ENCODE measurements around the gene HSD17B12. TPM values are rescaled to one million over a fixed set of nuclear protein-coding genes. Genes with fewer than 3 reads are reported as not detected.

Gene HSD17B12
- total RNA-seq, 1 donor = 122 TPM

DNA sequence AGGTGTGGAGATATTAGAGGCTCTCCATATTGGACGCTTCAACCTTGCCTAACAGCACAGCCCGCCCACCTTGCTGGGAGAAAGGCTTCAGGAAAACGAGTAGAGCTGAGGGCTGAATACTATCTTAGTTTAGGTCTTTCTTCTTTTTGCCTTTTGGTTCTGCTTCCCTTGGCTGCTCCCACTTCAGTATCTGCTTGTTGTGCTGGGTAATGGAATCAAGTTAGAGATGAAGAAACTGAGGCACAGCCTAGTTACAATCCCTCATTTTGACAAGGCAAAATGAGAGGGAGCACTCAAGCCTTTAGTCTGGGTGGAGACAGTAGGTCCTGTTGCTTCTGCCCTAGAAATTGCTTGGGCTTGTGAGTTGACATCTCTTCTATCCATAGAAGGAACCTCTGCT, 41.3 kb upstream of the HSD17B12 start:
- H3K4me1 ChIP-seq (ENCODE audit: insufficient read depth, low read length) = no peaks in the 10 kb centered on the region
- H4K20me1 ChIP-seq (ENCODE audit: insufficient read depth, low read length) = no peaks in the 10 kb centered on the region
- no peak overlapping the region for H3K4me3 ChIP-seq (ENCODE audit: insufficient read depth, low read length)
- no peak overlapping the region for H3K4me2 ChIP-seq (ENCODE audit: insufficient read depth, low read length)
- H3K36me3 ChIP-seq (ENCODE audit: insufficient read depth, low read length) = no peaks in the 10 kb centered on the region
- TF ChIP-seq, protein P1, sequence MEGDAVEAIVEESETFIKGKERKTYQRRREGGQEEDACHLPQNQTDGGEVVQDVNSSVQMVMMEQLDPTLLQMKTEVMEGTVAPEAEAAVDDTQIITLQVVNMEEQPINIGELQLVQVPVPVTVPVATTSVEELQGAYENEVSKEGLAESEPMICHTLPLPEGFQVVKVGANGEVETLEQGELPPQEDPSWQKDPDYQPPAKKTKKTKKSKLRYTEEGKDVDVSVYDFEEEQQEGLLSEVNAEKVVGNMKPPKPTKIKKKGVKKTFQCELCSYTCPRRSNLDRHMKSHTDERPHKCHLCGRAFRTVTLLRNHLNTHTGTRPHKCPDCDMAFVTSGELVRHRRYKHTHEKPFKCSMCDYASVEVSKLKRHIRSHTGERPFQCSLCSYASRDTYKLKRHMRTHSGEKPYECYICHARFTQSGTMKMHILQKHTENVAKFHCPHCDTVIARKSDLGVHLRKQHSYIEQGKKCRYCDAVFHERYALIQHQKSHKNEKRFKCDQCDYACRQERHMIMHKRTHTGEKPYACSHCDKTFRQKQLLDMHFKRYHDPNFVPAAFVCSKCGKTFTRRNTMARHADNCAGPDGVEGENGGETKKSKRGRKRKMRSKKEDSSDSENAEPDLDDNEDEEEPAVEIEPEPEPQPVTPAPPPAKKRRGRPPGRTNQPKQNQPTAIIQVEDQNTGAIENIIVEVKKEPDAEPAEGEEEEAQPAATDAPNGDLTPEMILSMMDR (IDR thresholded peaks at IDR 0.05; ENCODE audit: extremely low read depth, low read depth, low read length) = no peak
- H3K79me2 ChIP-seq (ENCODE audit: insufficient read depth, low read length) = peaks cover 2% of the 10 kb centered on the region
- no peak overlapping the region for H3K27ac ChIP-seq (ENCODE audit: low read depth, low read length)
- no peak overlapping the region for H2AFZ ChIP-seq (ENCODE audit: low read length)
- no peaks in the 10 kb centered on the region for H3K9me3 ChIP-seq (ENCODE audit: low read depth, low read length)
- peaks cover 41% of the 10 kb centered on the region for H3K27me3 ChIP-seq (ENCODE audit: insufficient read depth, low read length)
- DNase-seq (ENCODE audit: insufficient read length, low spot score, missing footprints) = no peak

DNA sequence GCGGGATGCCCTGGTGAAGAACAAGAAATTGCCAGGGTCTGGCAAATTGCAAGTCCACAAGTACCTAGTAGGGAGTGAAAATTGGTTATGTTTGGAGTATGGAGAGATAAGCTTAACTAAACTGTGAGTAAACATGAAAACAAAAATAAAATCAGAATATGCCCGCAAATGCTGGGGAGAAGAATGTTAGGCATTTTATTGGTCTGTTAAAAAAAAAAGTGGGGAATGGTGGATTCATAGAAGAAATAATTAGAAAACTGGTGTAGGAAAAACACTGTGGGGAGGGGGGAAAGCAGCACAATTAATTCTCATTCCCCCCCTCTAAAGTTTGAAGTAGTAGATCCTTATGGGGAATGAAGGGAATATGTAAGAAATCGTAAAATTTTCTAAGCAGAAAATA, 40.6 kb upstream of the HSD17B12 start:
- Histone ChIP-seq H3K27me3 (ENCODE audit: insufficient read depth, low read length) (peaks cover 39% of the 10 kb centered on the region), H3K9me3 (ENCODE audit: low read depth, low read length) (no peaks in the 10 kb centered on the region), H3K36me3 (ENCODE audit: insufficient read depth, low read length) (no peaks in the 10 kb centered on the region), H3K4me2 (ENCODE audit: insufficient read depth, low read length) (no peak overlapping the region), H3K4me3 (ENCODE audit: insufficient read depth, low read length) (no peak overlapping the region), H3K27ac (ENCODE audit: low read depth, low read length) (no peak overlapping the region), H4K20me1 (ENCODE audit: insufficient read depth, low read length) (peaks cover 4% of the 10 kb centered on the region), H3K4me1 (ENCODE audit: insufficient read depth, low read length) (peaks cover 4% of the 10 kb centered on the region), H3K79me2 (ENCODE audit: insufficient read depth, low read length) (peaks cover 9% of the 10 kb centered on the region), H2AFZ (ENCODE audit: low read length) (no peak overlapping the region)
- TF ChIP-seq, protein P1 (IDR thresholded peaks at IDR 0.05; ENCODE audit: extremely low read depth, low read depth, low read length) = no peak
- DNase-seq (ENCODE audit: insufficient read length, low spot score, missing footprints) = no peak

DNA sequence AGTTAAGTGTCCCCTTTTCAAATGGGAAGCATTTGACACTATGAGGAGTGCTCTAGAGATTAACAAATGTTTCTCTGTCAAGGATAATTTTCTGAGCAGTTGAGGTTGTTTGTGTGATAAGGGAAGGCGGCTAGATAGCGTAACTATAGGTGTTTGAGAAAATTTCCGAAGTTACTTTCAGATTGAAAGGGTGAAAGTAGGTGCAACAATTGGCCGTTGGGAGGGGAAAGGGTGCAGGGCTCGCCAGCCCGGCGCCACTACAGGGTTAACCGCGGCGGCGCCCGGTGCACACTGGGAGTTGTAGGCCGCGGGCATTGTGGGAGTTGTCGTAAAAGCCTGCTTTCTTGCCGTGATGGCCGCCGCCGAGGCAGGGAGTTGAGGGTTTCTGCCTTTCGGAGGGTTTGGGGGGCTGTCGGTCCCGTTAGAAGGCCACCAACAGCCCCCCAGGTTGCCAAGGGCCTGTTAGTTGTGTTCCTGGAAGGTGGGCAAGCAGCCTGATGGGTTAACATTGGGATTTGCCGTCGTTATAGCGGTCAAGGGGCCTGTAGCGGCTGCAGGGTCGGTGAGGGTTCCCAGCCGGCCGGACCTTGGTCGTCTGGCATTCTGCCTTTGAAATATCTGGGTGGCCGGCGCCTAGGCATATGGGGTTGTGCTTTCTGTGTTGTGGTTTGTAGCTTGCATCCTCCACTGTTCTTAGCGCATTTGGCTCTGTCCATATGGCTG, 36.5 kb upstream of the HSD17B12 start:
- no peaks in the 10 kb centered on the region for H3K36me3 ChIP-seq (ENCODE audit: insufficient read depth, low read length)
- H3K4me3 ChIP-seq (ENCODE audit: insufficient read depth, low read length) = peak overlapping the region; percentile 96
- peak overlapping the region; percentile 99 for H2AFZ ChIP-seq (ENCODE audit: low read length)
- H4K20me1 ChIP-seq (ENCODE audit: insufficient read depth, low read length) = peaks cover 5% of the 10 kb centered on the region
- DNase-seq (ENCODE audit: insufficient read length, low spot score, missing footprints) = peak; percentile 92
- H3K27ac ChIP-seq (ENCODE audit: low read depth, low read length) = peak overlapping the region; percentile 87
- H3K9me3 ChIP-seq (ENCODE audit: low read depth, low read length) = no peaks in the 10 kb centered on the region
- H3K4me1 ChIP-seq (ENCODE audit: insufficient read depth, low read length) = peaks cover 9% of the 10 kb centered on the region
- peak overlapping the region; percentile 99 for H3K4me2 ChIP-seq (ENCODE audit: insufficient read depth, low read length)
- H3K79me2 ChIP-seq (ENCODE audit: insufficient read depth, low read length) = peaks cover 26% of the 10 kb centered on the region
- H3K27me3 ChIP-seq (ENCODE audit: insufficient read depth, low read length) = peaks cover 17% of the 10 kb centered on the region
- TF ChIP-seq, protein P1 (IDR thresholded peaks at IDR 0.05; ENCODE audit: extremely low read depth, low read depth, low read length) = no peak

DNA sequence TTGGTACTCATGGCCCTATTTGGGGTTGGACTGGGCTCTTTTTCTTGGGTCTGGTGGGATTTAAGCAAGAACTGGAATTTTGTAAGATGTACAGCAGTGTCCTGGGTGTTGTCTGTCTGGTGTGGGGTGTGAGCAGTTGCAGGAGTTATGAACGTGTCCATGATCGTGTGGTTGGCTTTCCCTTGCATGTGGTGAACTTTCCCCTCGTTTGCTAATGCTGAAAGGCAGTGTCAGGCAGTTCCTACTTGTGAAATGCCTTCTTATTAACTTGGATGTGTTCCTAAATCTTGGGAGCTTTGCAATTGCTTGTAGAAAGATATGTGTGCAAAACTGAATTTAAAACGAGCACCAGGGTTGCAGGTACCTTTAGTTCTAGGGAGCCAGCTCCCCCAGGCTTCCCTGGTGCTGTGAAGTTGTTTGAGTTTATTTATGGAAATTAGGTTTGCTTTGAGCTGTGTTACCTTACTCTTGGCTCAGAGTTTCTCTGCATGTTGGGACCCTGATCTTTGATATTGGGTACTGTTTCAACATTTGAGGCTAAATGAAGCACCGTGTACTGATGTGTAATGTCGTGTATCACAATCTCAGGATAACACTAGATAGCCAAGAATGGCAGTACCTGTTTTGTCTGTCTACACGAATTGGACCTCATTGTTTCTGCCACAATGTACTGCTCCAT, 35.8 kb upstream of the HSD17B12 start:
- Histone ChIP-seq H3K27me3 (ENCODE audit: insufficient read depth, low read length) (peaks cover 10% of the 10 kb centered on the region), H2AFZ (ENCODE audit: low read length) (peak overlapping the region; percentile 99), H3K4me1 (ENCODE audit: insufficient read depth, low read length) (peaks cover 9% of the 10 kb centered on the region), H3K9me3 (ENCODE audit: low read depth, low read length) (no peaks in the 10 kb centered on the region), H3K36me3 (ENCODE audit: insufficient read depth, low read length) (no peaks in the 10 kb centered on the region), H4K20me1 (ENCODE audit: insufficient read depth, low read length) (peaks cover 5% of the 10 kb centered on the region), H3K4me2 (ENCODE audit: insufficient read depth, low read length) (peak overlapping the region; percentile 99), H3K27ac (ENCODE audit: low read depth, low read length) (peak overlapping the region; percentile 87), H3K79me2 (ENCODE audit: insufficient read depth, low read length) (peaks cover 26% of the 10 kb centered on the region), H3K4me3 (ENCODE audit: insufficient read depth, low read length) (peak overlapping the region; percentile 96)
- no peak for DNase-seq (ENCODE audit: insufficient read length, low spot score, missing footprints)
- TF ChIP-seq, protein P1 (IDR thresholded peaks at IDR 0.05; ENCODE audit: extremely low read depth, low read depth, low read length) = no peak

Data from osteoblast (primary cell).